ENCODE measurements around the gene RAD21L1. TPM values are rescaled to one million over a fixed set of nuclear protein-coding genes. Genes with fewer than 3 reads are reported as not detected.

Gene RAD21L1
- total RNA-seq, 3 donors from 2014 or later: not detected

- no peak overlapping the region for H3K4me3 ChIP-seq
- intact Hi-C loops (cut with DNase I, micrococcal nuclease): no loop called here
- peak in 2 of 3 donors; percentile 44 to 66 for DNase-seq
Observed at GRCh38 chr20:1185790-1186334, 40.0 kb upstream of the RAD21L1 start.

GRCh38 chr20:1186367-1186991, 39.4 kb upstream of the RAD21L1 start:
- Histone ChIP-seq H3K9me3 (no peaks in the 10 kb centered on the region), H3K4me3 (no peak overlapping the region), H3K36me3 (ENCODE audit: low read depth) (no peaks in the 10 kb centered on the region), H3K4me1 (ENCODE audit: low read depth) (peaks cover 13% of the 10 kb centered on the region)
- DNase-seq (no peak), ATAC-seq (peak; percentile 39)
- intact Hi-C loops (cut with DNase I, micrococcal nuclease): no loop called here
- TF ChIP-seq CTCF (IDR thresholded peaks at IDR 0.05): no peak

More at GRCh38 chr20:1185790-1186334, 40.0 kb upstream of the RAD21L1 start:
- no peaks in the 10 kb centered on the region for H3K36me3 ChIP-seq (ENCODE audit: low read depth)
- peak; percentile 65 for ATAC-seq
- H3K9me3 ChIP-seq: no peaks in the 10 kb centered on the region
- TF ChIP-seq CTCF (IDR thresholded peaks at IDR 0.05): peak; percentile 24
- H3K4me1 ChIP-seq (ENCODE audit: low read depth): peaks cover 13% of the 10 kb centered on the region

GRCh38 chr20:1187605-1188171, 38.2 kb upstream of the RAD21L1 start:
- ATAC-seq (peak; percentile 72), DNase-seq (no peak)
- Histone ChIP-seq H3K9me3 (no peaks in the 10 kb centered on the region), H3K4me3 (no peak overlapping the region), H3K4me1 (ENCODE audit: low read depth) (peaks cover 13% of the 10 kb centered on the region), H3K36me3 (ENCODE audit: low read depth) (no peaks in the 10 kb centered on the region)
- TF ChIP-seq CTCF (IDR thresholded peaks at IDR 0.05): no peak
- intact Hi-C loops (cut with DNase I, micrococcal nuclease): no loop called here

GRCh38 chr20:1188347-1188746, 37.5 kb upstream of the RAD21L1 start:
- intact Hi-C loops (cut with DNase I, micrococcal nuclease): no loop called here
- H3K36me3 ChIP-seq (ENCODE audit: low read depth): no peaks in the 10 kb centered on the region
- H3K9me3 ChIP-seq: no peaks in the 10 kb centered on the region
- no peak for TF ChIP-seq CTCF (IDR thresholded peaks at IDR 0.05)
- ATAC-seq: no peak
- DNase-seq: no peak
- peaks cover 13% of the 10 kb centered on the region for H3K4me1 ChIP-seq (ENCODE audit: low read depth)
- H3K4me3 ChIP-seq: no peak overlapping the region

GRCh38 chr20:1189827-1190226, 36.0 kb upstream of the RAD21L1 start:
- no peak for ATAC-seq

More at GRCh38 chr20:1189827-1190226, 36.0 kb upstream of the RAD21L1 start:
- H3K4me1 ChIP-seq (ENCODE audit: low read depth): peaks cover 10% of the 10 kb centered on the region
- no peaks in the 10 kb centered on the region for H3K36me3 ChIP-seq (ENCODE audit: low read depth)
- H3K4me3 ChIP-seq: no peak overlapping the region
- no peak for TF ChIP-seq CTCF (IDR thresholded peaks at IDR 0.05)
- no peaks in the 10 kb centered on the region for H3K9me3 ChIP-seq
- intact Hi-C loops (cut with DNase I, micrococcal nuclease): no loop called here
- DNase-seq: no peak

All from mucosa of descending colon (tissue), 3 donors.